NCI-H446 treated with DMSO at 0.1 percent for 48 hours (cell line): ENCODE data around the gene FN1.
"Not testable (repeated sequence)": the region's sequence is repeated elsewhere in the genome, so short reads cannot be mapped to it uniquely, and the experiment has no call there.

Experiments used
- DNase-seq: peaks from one replicate; lab custom pipeline; 2025; lab: John Stamatoyannopoulos, UW

FN1 gene

GRCh38 chr2:215364157-215365155, 71.4 kb downstream of the FN1 start:
- no peak for DNase-seq

GRCh38 chr2:215363461-215364156, 72.3 kb downstream of the FN1 start:
- DNase-seq, result no peak

GRCh38 chr2:215363039-215363438, 72.8 kb downstream of the FN1 start:
- DNase-seq, result no peak

GRCh38 chr2:215362562-215362904, 73.3 kb downstream of the FN1 start:
- DNase-seq, result no peak

- DNase-seq, result no peak
Observed at GRCh38 chr2:215361876-215362561, 73.8 kb downstream of the FN1 start.

GRCh38 chr2:215361211-215361875, 74.5 kb downstream of the FN1 start:
- DNase-seq, result no peak

- DNase-seq, result no peak
Observed at GRCh38 chr2:215360596-215360995, 75.3 kb downstream of the FN1 start.

GRCh38 chr2:215360059-215360458, 75.8 kb downstream of the FN1 start:
- not testable (repeated sequence) for DNase-seq

GRCh38 chr2:215359576-215359922, 76.3 kb downstream of the FN1 start:
- DNase-seq, result no peak

- DNase-seq, result no peak
Observed at GRCh38 chr2:215358891-215359575, 76.8 kb downstream of the FN1 start.

- no peak for DNase-seq
Observed at GRCh38 chr2:215358312-215358845, 77.5 kb downstream of the FN1 start.

- no peak for DNase-seq
Observed at GRCh38 chr2:215357660-215358059, 78.2 kb downstream of the FN1 start.

GRCh38 chr2:215356948-215357461, 78.9 kb downstream of the FN1 start:
- DNase-seq, result no peak

- DNase-seq, result no peak
Observed at GRCh38 chr2:215356334-215356947, 79.4 kb downstream of the FN1 start.

GRCh38 chr2:215355801-215356200, 80.1 kb downstream of the FN1 start:
- DNase-seq, result no peak

- DNase-seq, result no peak
Observed at GRCh38 chr2:215354771-215355695, 80.8 kb downstream of the FN1 start.

- no peak for DNase-seq
Observed at GRCh38 chr2:215352602-215353001, 83.3 kb downstream of the FN1 start.

- no peak for DNase-seq
Observed at GRCh38 chr2:215347878-215348277, 88.0 kb downstream of the FN1 start.

GRCh38 chr2:215338883-215339679, 96.8 kb downstream of the FN1 start:
- no peak for DNase-seq
